Measurements from ENCODE around the gene OR10H5.

OR10H5 gene

DNA sequence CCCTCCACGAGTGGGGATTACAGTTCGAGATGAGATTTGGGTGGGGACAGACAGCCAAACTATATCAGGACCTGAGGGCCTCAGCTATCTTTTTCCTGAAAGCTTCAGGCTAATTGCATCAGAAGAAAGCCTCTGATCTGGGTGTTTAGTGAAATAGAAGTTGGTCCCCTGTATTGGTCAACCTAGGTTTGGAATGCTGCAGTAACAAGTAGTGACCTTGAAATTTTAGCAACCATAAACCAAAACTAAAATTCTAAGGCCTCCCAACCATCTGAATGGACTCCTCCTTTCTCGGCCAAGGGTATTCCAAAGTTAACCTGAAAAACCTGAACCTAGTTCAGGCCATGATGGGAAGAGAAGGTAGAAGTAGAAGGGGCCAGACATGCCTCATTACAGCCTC, 62.9 kb downstream of the OR10H5 start:
- DNase-seq = no peak

Data from left hindlimb (tissue), 1 donor.